ENCODE data around the gene ELP1.

DNA sequence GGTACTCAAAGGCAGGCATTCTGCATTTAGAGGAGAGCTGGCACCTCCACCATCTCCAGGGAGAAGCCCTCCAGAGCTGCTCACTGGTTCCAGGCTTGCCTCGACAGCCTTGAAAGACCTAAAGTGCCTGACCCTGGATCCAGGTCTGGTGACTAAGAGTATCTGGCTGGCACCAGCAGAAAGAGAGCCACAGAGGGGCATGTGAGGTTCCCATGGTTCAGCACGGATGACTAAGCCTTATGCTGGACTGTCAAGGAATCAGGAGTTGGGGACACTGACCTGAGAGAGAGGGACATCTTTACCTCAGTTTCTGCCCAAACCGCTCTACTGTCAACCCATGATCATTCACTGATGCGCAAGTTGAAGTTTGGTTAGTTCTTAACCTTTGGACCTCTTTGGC, 68.9 kb downstream of the ELP1 start:
- TF ChIP-seq, protein P1, sequence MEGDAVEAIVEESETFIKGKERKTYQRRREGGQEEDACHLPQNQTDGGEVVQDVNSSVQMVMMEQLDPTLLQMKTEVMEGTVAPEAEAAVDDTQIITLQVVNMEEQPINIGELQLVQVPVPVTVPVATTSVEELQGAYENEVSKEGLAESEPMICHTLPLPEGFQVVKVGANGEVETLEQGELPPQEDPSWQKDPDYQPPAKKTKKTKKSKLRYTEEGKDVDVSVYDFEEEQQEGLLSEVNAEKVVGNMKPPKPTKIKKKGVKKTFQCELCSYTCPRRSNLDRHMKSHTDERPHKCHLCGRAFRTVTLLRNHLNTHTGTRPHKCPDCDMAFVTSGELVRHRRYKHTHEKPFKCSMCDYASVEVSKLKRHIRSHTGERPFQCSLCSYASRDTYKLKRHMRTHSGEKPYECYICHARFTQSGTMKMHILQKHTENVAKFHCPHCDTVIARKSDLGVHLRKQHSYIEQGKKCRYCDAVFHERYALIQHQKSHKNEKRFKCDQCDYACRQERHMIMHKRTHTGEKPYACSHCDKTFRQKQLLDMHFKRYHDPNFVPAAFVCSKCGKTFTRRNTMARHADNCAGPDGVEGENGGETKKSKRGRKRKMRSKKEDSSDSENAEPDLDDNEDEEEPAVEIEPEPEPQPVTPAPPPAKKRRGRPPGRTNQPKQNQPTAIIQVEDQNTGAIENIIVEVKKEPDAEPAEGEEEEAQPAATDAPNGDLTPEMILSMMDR (conservative IDR thresholded peaks at IDR 0.05; ENCODE audit: low read depth, low read length), result no peak
- no peak for TF ChIP-seq EZH2 (IDR thresholded peaks at IDR 0.05; ENCODE audit: borderline replicate concordance, low read depth, low read length, poor library complexity, severe bottlenecking)
